Gastroesophageal sphincter (tissue), 3 donors: ENCODE measurements around the gene CHAC1.

ENCODE experiments used
- CTCF ChIP-seq, 4 experiments: fragments of 200-600 bp in 2 of 4; fragments of 450-650 bp in 2 of 4; sonication (generic) in 1 of 4; IDR thresholded peaks; one replicate each; pipeline ENCODE4 v1.5.1; 2017 to 2019; ENCODE audit warnings: antibody characterized with exemption in 4 of 4, mild to moderate bottlenecking in 2 of 4, moderate library complexity in 2 of 4
- POLR2A ChIP-seq, 2 donors: fragments of 450-650 bp; IDR thresholded peaks; one replicate each; pipeline ENCODE4 v1.6.1; 2017; ENCODE audit warnings: antibody characterized with exemption in 2 of 2, mild to moderate bottlenecking in 2 of 2, moderate library complexity in 1 of 2
- POLR2AphosphoS5 ChIP-seq: sonication (generic); formaldehyde crosslinking; IDR thresholded peaks from one replicate; pipeline ENCODE4 v1.6.1; 2017; ENCODE audit warnings: antibody characterized with exemption

- no peak for TF ChIP-seq CTCF (IDR thresholded peaks at IDR 0.05)
- no peak for TF ChIP-seq POLR2AphosphoS5
- TF ChIP-seq POLR2A (IDR thresholded peaks at IDR 0.05) = no peak
Measured at GRCh38 chr15:40904552-40905201, 48.6 kb upstream of the CHAC1 start.
